ENCODE measurements around the gene GRIP2. TPM values are rescaled to one million over a fixed set of nuclear protein-coding genes. Genes with fewer than 3 reads are reported as not detected.

GRIP2 gene
- polyA plus RNA-seq, 1 donor from 2014 or later = 8.6 TPM

DNA sequence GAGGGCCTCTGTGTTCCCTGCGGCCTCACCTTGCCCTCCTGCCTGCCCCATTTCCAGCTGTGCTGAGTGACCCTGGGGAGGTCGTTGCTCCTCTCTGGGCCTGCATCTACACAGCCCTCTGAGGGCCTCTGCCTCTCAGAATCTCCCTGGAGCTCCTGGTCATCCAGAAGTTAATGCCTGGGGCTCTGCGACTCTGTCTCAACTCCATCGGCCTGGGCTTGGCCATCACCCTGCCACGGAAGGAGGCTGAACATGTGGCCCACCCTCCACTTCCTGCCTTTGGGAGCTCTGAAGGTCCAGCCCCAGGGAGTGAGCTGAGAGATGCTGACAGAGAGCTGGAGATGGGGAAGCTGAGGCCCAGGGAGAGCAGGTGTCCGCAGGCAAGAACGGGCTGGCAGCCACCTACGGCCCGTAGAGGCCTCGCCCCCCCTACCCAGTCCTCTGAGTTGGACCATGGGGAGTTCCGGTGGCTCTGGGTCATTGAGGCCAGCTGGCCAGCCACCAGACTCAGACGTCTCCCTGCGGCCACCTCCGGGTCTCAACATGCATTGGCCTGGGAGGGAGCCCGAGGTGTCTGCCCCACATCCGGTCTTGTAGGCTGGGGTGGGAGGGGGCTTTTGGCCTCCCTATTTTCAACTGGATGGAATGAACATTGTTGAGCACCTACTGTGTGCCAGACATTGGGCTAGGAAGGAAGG, 34.2 kb downstream of the GRIP2 start:
- Histone ChIP-seq H3K4me2 (ENCODE audit: low read length) (no peak overlapping the region), H3F3A (ENCODE audit: insufficient read depth, low read length, poor library complexity, severe bottlenecking) (no peaks in the 10 kb centered on the region), H3K9ac (ENCODE audit: low read length) (no peak overlapping the region), H3K27ac (ENCODE audit: low read length) (no peak overlapping the region), H3K27me3 (ENCODE audit: insufficient read depth, low read depth, low read length) (no peaks in the 10 kb centered on the region), H3K9me3 (ENCODE audit: low read length) (peaks cover 6% of the 10 kb centered on the region), H2AFZ (ENCODE audit: low read depth, low read length) (no peak overlapping the region), H3K9me2 (ENCODE audit: insufficient read depth, low read length) (no peaks in the 10 kb centered on the region), H3K36me3 (ENCODE audit: insufficient read depth, low read length) (no peaks in the 10 kb centered on the region), H4K20me1 (ENCODE audit: insufficient read depth) (no peaks in the 10 kb centered on the region), H3K79me2 (replicated peaks; ENCODE audit: insufficient read depth, low read length) (no peaks in the 10 kb centered on the region), H3K4me3 (ENCODE audit: low read length) (no peak overlapping the region)
- TF ChIP-seq TAF1 (IDR thresholded peaks at IDR 0.05; ENCODE audit: low read depth) = no peak
- TF ChIP-seq MXI1 (conservative IDR thresholded peaks at IDR 0.05; ENCODE audit: poor library complexity, severe bottlenecking) = no peak
- TF ChIP-seq SMC3 (conservative IDR thresholded peaks at IDR 0.05; ENCODE audit: poor library complexity) = no peak
- TF ChIP-seq EZH2 (IDR thresholded peaks at IDR 0.05; ENCODE audit: borderline replicate concordance, insufficient read depth, low read length, poor library complexity, severe bottlenecking) = no peak
- TF ChIP-seq, protein P1, sequence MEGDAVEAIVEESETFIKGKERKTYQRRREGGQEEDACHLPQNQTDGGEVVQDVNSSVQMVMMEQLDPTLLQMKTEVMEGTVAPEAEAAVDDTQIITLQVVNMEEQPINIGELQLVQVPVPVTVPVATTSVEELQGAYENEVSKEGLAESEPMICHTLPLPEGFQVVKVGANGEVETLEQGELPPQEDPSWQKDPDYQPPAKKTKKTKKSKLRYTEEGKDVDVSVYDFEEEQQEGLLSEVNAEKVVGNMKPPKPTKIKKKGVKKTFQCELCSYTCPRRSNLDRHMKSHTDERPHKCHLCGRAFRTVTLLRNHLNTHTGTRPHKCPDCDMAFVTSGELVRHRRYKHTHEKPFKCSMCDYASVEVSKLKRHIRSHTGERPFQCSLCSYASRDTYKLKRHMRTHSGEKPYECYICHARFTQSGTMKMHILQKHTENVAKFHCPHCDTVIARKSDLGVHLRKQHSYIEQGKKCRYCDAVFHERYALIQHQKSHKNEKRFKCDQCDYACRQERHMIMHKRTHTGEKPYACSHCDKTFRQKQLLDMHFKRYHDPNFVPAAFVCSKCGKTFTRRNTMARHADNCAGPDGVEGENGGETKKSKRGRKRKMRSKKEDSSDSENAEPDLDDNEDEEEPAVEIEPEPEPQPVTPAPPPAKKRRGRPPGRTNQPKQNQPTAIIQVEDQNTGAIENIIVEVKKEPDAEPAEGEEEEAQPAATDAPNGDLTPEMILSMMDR (IDR thresholded peaks at IDR 0.05; ENCODE audit: poor library complexity, severe bottlenecking) = no peak
- no peak for TF ChIP-seq POLR2AphosphoS5 (IDR thresholded peaks at IDR 0.05)
- TF ChIP-seq EP300 (conservative IDR thresholded peaks at IDR 0.05; ENCODE audit: poor library complexity, severe bottlenecking) = no peak

DNA sequence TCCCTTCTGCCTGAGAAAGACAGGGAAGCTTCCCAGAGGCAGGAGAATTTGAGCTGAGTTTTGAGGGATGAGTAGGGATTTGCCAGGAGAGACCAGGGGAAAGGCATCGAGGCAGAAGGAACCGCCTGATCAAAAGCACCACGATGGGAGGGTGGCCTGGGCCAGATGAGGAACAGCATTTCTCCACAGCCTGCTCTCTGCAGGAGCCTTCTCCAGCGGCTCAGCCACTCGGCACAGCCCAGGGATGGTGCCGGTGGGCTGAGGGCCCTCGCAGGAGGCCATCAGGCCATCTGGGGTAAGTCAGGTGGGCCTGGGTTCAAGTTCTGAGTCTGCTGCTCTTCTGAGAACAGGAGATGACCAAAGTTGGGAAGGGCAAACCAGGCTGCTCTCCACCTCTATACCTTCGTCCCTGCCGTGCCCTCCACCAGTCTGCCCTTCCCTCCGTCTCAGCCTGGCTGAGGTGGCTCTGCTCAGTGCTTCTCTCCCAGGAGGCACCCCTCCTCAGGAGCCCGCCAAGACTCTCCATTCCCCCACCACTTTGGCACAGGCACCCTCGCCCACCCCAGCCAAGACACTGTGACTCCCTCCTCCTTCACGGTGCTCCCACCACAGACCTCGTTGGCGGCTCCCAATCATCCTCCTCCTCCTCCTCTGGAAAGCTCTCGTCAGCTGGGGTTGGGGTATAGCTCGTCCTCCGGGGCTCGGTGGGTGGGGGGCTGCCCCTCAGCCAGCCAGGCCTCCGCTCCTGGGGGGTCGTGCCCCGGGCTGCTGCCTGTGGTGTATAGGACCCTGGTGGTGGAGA, 34.9 kb downstream of the GRIP2 start:
- Histone ChIP-seq H3K4me3 (ENCODE audit: low read length) (no peak overlapping the region), H3F3A (ENCODE audit: insufficient read depth, low read length, poor library complexity, severe bottlenecking) (no peaks in the 10 kb centered on the region), H3K27ac (ENCODE audit: low read length) (no peak overlapping the region), H3K4me2 (ENCODE audit: low read length) (no peak overlapping the region), H3K9me2 (ENCODE audit: insufficient read depth, low read length) (no peaks in the 10 kb centered on the region), H4K20me1 (ENCODE audit: insufficient read depth) (no peaks in the 10 kb centered on the region), H3K9ac (ENCODE audit: low read length) (no peak overlapping the region), H3K9me3 (ENCODE audit: low read length) (peaks cover 6% of the 10 kb centered on the region), H3K27me3 (ENCODE audit: insufficient read depth, low read depth, low read length) (no peaks in the 10 kb centered on the region), H3K36me3 (ENCODE audit: insufficient read depth, low read length) (no peaks in the 10 kb centered on the region), H2AFZ (ENCODE audit: low read depth, low read length) (no peak overlapping the region), H3K79me2 (replicated peaks; ENCODE audit: insufficient read depth, low read length) (no peaks in the 10 kb centered on the region)
- TF ChIP-seq POLR2AphosphoS5 (IDR thresholded peaks at IDR 0.05) = no peak
- TF ChIP-seq RAD21 (conservative IDR thresholded peaks at IDR 0.05) = no peak
- TF ChIP-seq EP300 (conservative IDR thresholded peaks at IDR 0.05; ENCODE audit: poor library complexity, severe bottlenecking) = no peak
- TF ChIP-seq TAF1 (IDR thresholded peaks at IDR 0.05; ENCODE audit: low read depth) = no peak
- no peak for TF ChIP-seq SMC3 (conservative IDR thresholded peaks at IDR 0.05; ENCODE audit: poor library complexity)
- TF ChIP-seq, protein P1 (IDR thresholded peaks at IDR 0.05; ENCODE audit: poor library complexity, severe bottlenecking) = no peak
- TF ChIP-seq MXI1 (conservative IDR thresholded peaks at IDR 0.05; ENCODE audit: poor library complexity, severe bottlenecking) = no peak
- TF ChIP-seq EZH2 (IDR thresholded peaks at IDR 0.05; ENCODE audit: borderline replicate concordance, insufficient read depth, low read length, poor library complexity, severe bottlenecking) = no peak
